ENCODE measurements around the gene RGS3.
"Not testable (repeated sequence)": the region's sequence is repeated elsewhere in the genome, so short reads cannot be mapped to it uniquely, and the experiment has no call there.

Gene RGS3

GRCh38 chr9:113546566-113546965 lies 83.0 kb downstream of the RGS3 start:
- Mint-ChIP-seq H3K36me3 (peaks cover 80% of the 10 kb centered on the region), H3K9me3 (no peaks in the 10 kb centered on the region), H3K4me3 (no peak overlapping the region), H3K4me1 (peaks cover 78% of the 10 kb centered on the region), H3K27ac (peak overlapping the region; percentile 94)
- ATAC-seq (no peak), DNase-seq (ENCODE audit: low spot score in 2 of 2) (no peak)

GRCh38 chr9:113547501-113547900 lies 84.0 kb downstream of the RGS3 start:
- Mint-ChIP-seq H3K9me3 (no peaks in the 10 kb centered on the region), H3K4me3 (peak overlapping the region; percentile 42), H3K27ac (peak overlapping the region; percentile 94), H3K4me1 (peaks cover 69% of the 10 kb centered on the region), H3K36me3 (peaks cover 74% of the 10 kb centered on the region)
- ATAC-seq = no peak
- no peak for DNase-seq (ENCODE audit: low spot score in 2 of 2)

GRCh38 chr9:113548221-113549041 lies 84.9 kb downstream of the RGS3 start:
- peaks cover 60% of the 10 kb centered on the region for H3K4me1 Mint-ChIP-seq
- H3K4me3 Mint-ChIP-seq = peak overlapping the region; percentile 42
- DNase-seq (ENCODE audit: low spot score in 2 of 2) = no peak
- ATAC-seq = peak; percentile 90
- no peaks in the 10 kb centered on the region for H3K9me3 Mint-ChIP-seq
- H3K27ac Mint-ChIP-seq = peak overlapping the region; percentile 94
- H3K36me3 Mint-ChIP-seq = peaks cover 72% of the 10 kb centered on the region

- Mint-ChIP-seq H3K4me1 (peaks cover 47% of the 10 kb centered on the region), H3K36me3 (peaks cover 58% of the 10 kb centered on the region)
- H3K4me3 Mint-ChIP-seq; DNase-seq (ENCODE audit: low spot score in 2 of 2); H3K9me3 Mint-ChIP-seq; H3K27ac Mint-ChIP-seq; ATAC-seq: not testable (repeated sequence)
Observed at GRCh38 chr9:113549892-113550291, 86.4 kb downstream of the RGS3 start.

- H3K4me3 Mint-ChIP-seq = no peak overlapping the region
- peak overlapping the region; percentile 55 for H3K27ac Mint-ChIP-seq
- no peak for DNase-seq (ENCODE audit: low spot score in 2 of 2)
- ATAC-seq = peak; percentile 94
- H3K36me3 Mint-ChIP-seq = peaks cover 9% of the 10 kb centered on the region
- H3K4me1 Mint-ChIP-seq = peaks cover 62% of the 10 kb centered on the region
- H3K9me3 Mint-ChIP-seq = no peaks in the 10 kb centered on the region
Observed at GRCh38 chr9:113556877-113557593, 93.5 kb downstream of the RGS3 start.

- peak overlapping the region; percentile 88 for H3K27ac Mint-ChIP-seq
- ATAC-seq (no peak), DNase-seq (ENCODE audit: low spot score in 2 of 2) (no peak)
- peaks cover 74% of the 10 kb centered on the region for H3K4me1 Mint-ChIP-seq
- no peaks in the 10 kb centered on the region for H3K9me3 Mint-ChIP-seq
- H3K36me3 Mint-ChIP-seq = peaks cover 6% of the 10 kb centered on the region
- H3K4me3 Mint-ChIP-seq = no peak overlapping the region
Observed at GRCh38 chr9:113558632-113559502, 95.3 kb downstream of the RGS3 start.

- peaks cover 82% of the 10 kb centered on the region for H3K4me1 Mint-ChIP-seq
- H3K36me3 Mint-ChIP-seq = peaks cover 9% of the 10 kb centered on the region
- no peaks in the 10 kb centered on the region for H3K9me3 Mint-ChIP-seq
- peak overlapping the region; percentile 88 for H3K27ac Mint-ChIP-seq
- DNase-seq (ENCODE audit: low spot score in 2 of 2) (no peak), ATAC-seq (no peak)
- no peak overlapping the region for H3K4me3 Mint-ChIP-seq
Observed at GRCh38 chr9:113559834-113560800, 96.6 kb downstream of the RGS3 start.

- Mint-ChIP-seq H3K36me3 (peaks cover 15% of the 10 kb centered on the region), H3K9me3 (no peaks in the 10 kb centered on the region), H3K27ac (peak overlapping the region; percentile 88), H3K4me3 (no peak overlapping the region), H3K4me1 (peaks cover 78% of the 10 kb centered on the region)
- ATAC-seq (no peak), DNase-seq (ENCODE audit: low spot score in 2 of 2) (no peak)
Observed at GRCh38 chr9:113562653-113563381, 99.3 kb downstream of the RGS3 start.

- DNase-seq (ENCODE audit: low spot score in 2 of 2) (no peak), ATAC-seq (no peak)
- Mint-ChIP-seq H3K9me3 (no peaks in the 10 kb centered on the region), H3K4me1 (peaks cover 77% of the 10 kb centered on the region), H3K36me3 (peaks cover 15% of the 10 kb centered on the region), H3K4me3 (no peak overlapping the region), H3K27ac (peak overlapping the region; percentile 88)
Observed at GRCh38 chr9:113563826-113564497, 100.4 kb downstream of the RGS3 start.

GRCh38 chr9:113564498-113565237 lies 101.1 kb downstream of the RGS3 start:
- Mint-ChIP-seq H3K4me3 (no peak overlapping the region), H3K9me3 (no peaks in the 10 kb centered on the region), H3K36me3 (peaks cover 22% of the 10 kb centered on the region), H3K27ac (peak overlapping the region; percentile 88), H3K4me1 (peaks cover 78% of the 10 kb centered on the region)
- ATAC-seq (no peak), DNase-seq (ENCODE audit: low spot score in 2 of 2) (no peak)

- Mint-ChIP-seq H3K36me3 (peaks cover 30% of the 10 kb centered on the region), H3K27ac (peak overlapping the region; percentile 88), H3K4me3 (no peak overlapping the region), H3K4me1 (peaks cover 76% of the 10 kb centered on the region), H3K9me3 (no peaks in the 10 kb centered on the region)
- DNase-seq (ENCODE audit: low spot score in 2 of 2) = no peak
- ATAC-seq = no peak
Observed at GRCh38 chr9:113566016-113566711, 102.6 kb downstream of the RGS3 start.

GRCh38 chr9:113566712-113567071 lies 103.2 kb downstream of the RGS3 start:
- peaks cover 77% of the 10 kb centered on the region for H3K4me1 Mint-ChIP-seq
- H3K36me3 Mint-ChIP-seq = peaks cover 30% of the 10 kb centered on the region
- DNase-seq (ENCODE audit: low spot score in 2 of 2) (no peak), ATAC-seq (no peak)
- H3K27ac Mint-ChIP-seq = peak overlapping the region; percentile 76
- H3K9me3 Mint-ChIP-seq = no peaks in the 10 kb centered on the region
- no peak overlapping the region for H3K4me3 Mint-ChIP-seq
